AG04449 (cell line): ENCODE results near the gene SNRNP40.

Source experiments
- CTCF ChIA-PET: fragments of 350-600 bp; formaldehyde crosslinking; extraction: SDS; loops from one replicate; lab custom pipeline; 2021; ENCODE audit warnings: antibody characterized with exemption; lab: Yijun Ruan, JAX
- POLR2A ChIA-PET: fragments of 400-600, 350-600 bp; formaldehyde crosslinking; extraction: SDS; loops from one replicate; lab custom pipeline; 2020; ENCODE audit warnings: antibody characterized with exemption, inconsistent platforms; lab: Yijun Ruan, JAX
- DNase-seq: peaks from one replicate; pipeline ENCODE4 v3.0.0-alpha.2; 2010; ENCODE audit warnings: low read depth, low spot score
- H3K4me3 ChIP-seq: 2 replicates; pipeline ENCODE4 v1.5.1; 2011; ENCODE audit warnings: low read depth, mild to moderate bottlenecking, control low read depth, low read length
- CTCF ChIP-seq: IDR thresholded peaks from one replicate; pipeline ENCODE4 v1.5.1; 2011; ENCODE audit warnings: mild to moderate bottlenecking, moderate library complexity, low read length, control low read depth, inconsistent platforms; ENCODE audit not compliant: insufficient read depth; ENCODE audit errors: missing control alignments

Gene SNRNP40

GRCh38 chr1:31259746-31260145, 36.8 kb downstream of the SNRNP40 start:
- ChIA-PET POLR2A (no interaction called here), CTCF (interaction anchor here (1.2 kb wide), 1 partner anchor 76 kb away, joined by 4 read pairs; no protein-coding TSS in a partner anchor)
- H3K4me3 ChIP-seq = no peak overlapping the region
- no peak for DNase-seq
- no peak for TF ChIP-seq CTCF

GRCh38 chr1:31258581-31258980, 38.0 kb downstream of the SNRNP40 start:
- no peak overlapping the region for H3K4me3 ChIP-seq
- TF ChIP-seq CTCF = no peak
- ChIA-PET POLR2A (no interaction called here), CTCF (no interaction called here)
- no peak for DNase-seq

- ChIA-PET CTCF (interaction anchor here (1.1 kb wide), 1 partner anchor 23 kb away, joined by 4 read pairs; no protein-coding TSS in a partner anchor), POLR2A (no interaction called here)
- no peak for TF ChIP-seq CTCF
- H3K4me3 ChIP-seq = no peak overlapping the region
- DNase-seq = no peak
These were observed 39.4 kb downstream of the SNRNP40 start for GRCh38 chr1:31257213-31257612.

GRCh38 chr1:31249854-31250253, 46.7 kb downstream of the SNRNP40 start:
- TF ChIP-seq CTCF = no peak
- ChIA-PET POLR2A (no interaction called here), CTCF (no interaction called here)
- no peak overlapping the region for H3K4me3 ChIP-seq
- DNase-seq = no peak

- CTCF ChIA-PET = no interaction called here
- POLR2A ChIA-PET = no interaction called here
- DNase-seq = no peak
- TF ChIP-seq CTCF = no peak
- H3K4me3 ChIP-seq = no peak overlapping the region
These were observed 48.3 kb downstream of the SNRNP40 start for GRCh38 chr1:31248276-31248675.

- ChIA-PET CTCF (interaction anchor here (1.0 to 1.1 kb wide), 2 partner anchors 16 to 18 kb away, joined by 3 read pairs; no protein-coding TSS in a partner anchor), POLR2A (interaction anchor here (0.6 kb wide), 1 partner anchor 93 kb away, joined by 3 read pairs; no protein-coding TSS in a partner anchor)
- DNase-seq = no peak
- H3K4me3 ChIP-seq = no peak overlapping the region
- TF ChIP-seq CTCF = no peak
These were observed 52.3 kb downstream of the SNRNP40 start for GRCh38 chr1:31244326-31244725.
